Liver (tissue), 9 donors: Measurements from ENCODE around the gene FCHSD1. TPM values are rescaled to one million over a fixed set of nuclear protein-coding genes. Genes with fewer than 3 reads are reported as not detected.

Source experiments
- DNase-seq: peaks from one replicate; pipeline ENCODE4 v3.0.0-alpha.2; 2017; ENCODE audit warnings: low spot score
- H3K27ac ChIP-seq, 2 donors: one replicate each; pipeline ENCODE4 v1.7.0; 2013; ENCODE audit warnings: inconsistent platforms in 2 of 2, low read length in 2 of 2, control low read depth in 1 of 2, low read depth in 1 of 2, mild to moderate bottlenecking in 1 of 2
- H3K27me3 ChIP-seq, 4 donors: one replicate each; pipeline versions ENCODE4 v1.6.1 to v1.7.0; 2013; ENCODE audit warnings: low read length in 3 of 4, inconsistent platforms in 1 of 4, mild to moderate bottlenecking in 1 of 4, moderate library complexity in 1 of 4; ENCODE audit not compliant: control insufficient read depth in 4 of 4, insufficient read depth in 4 of 4
- H3K36me3 ChIP-seq, 4 donors: one replicate each; pipeline versions ENCODE4 v1.6.1 to v1.7.0; 2013; ENCODE audit warnings: low read length in 3 of 4, mild to moderate bottlenecking in 3 of 4, low read depth in 1 of 4, moderate library complexity in 1 of 4; ENCODE audit not compliant: control insufficient read depth in 4 of 4, insufficient read depth in 3 of 4
- H3K4me1 ChIP-seq, 4 donors: one replicate each; pipeline versions ENCODE4 v1.6.1 to v1.7.0; 2013; ENCODE audit warnings: low read length in 3 of 4, mild to moderate bottlenecking in 3 of 4, moderate library complexity in 1 of 4; ENCODE audit not compliant: control insufficient read depth in 4 of 4, insufficient read depth in 4 of 4
- H3K4me3 ChIP-seq, 3 donors: one replicate each; pipeline versions ENCODE4 v1.6.1 to v1.7.0; 2013; ENCODE audit warnings: low read length in 3 of 3, control low read depth in 1 of 3, low read depth in 1 of 3, mild to moderate bottlenecking in 1 of 3
- H3K9ac ChIP-seq, 2 donors: one replicate each; pipeline ENCODE4 v1.7.0; 2013; ENCODE audit warnings: low read length in 2 of 2, mild to moderate bottlenecking in 2 of 2, moderate library complexity in 2 of 2, control low read depth in 1 of 2, low read depth in 1 of 2
- H3K9me3 ChIP-seq, 4 donors: one replicate each; pipeline versions ENCODE4 v1.6.1 to v1.7.0; 2013; ENCODE audit warnings: low read length in 3 of 4; ENCODE audit not compliant: control insufficient read depth in 4 of 4
- ATF3 ChIP-seq: IDR thresholded peaks from 2 replicates; pipeline ENCODE4 v1.6.1; 2016; ENCODE audit warnings: antibody characterized with exemption
- EGR1 ChIP-seq, 2 donors: IDR thresholded peaks; 2 replicates each; pipeline ENCODE4 v1.6.1; 2016 to 2018; ENCODE audit warnings: antibody characterized with exemption in 2 of 2, low read depth in 2 of 2
- FOXA1 ChIP-seq: IDR thresholded peaks from 2 replicates; pipeline ENCODE4 v1.6.1; 2016; ENCODE audit warnings: antibody characterized with exemption
- FOXA2 ChIP-seq: IDR thresholded peaks from 2 replicates; pipeline ENCODE4 v1.6.1; 2016; ENCODE audit warnings: antibody characterized with exemption
- GABPA ChIP-seq, 2 donors: IDR thresholded peaks in 1 of 2; conservative IDR thresholded peaks in 1 of 2; 2 replicates each; pipeline ENCODE4 v1.6.1; 2016; ENCODE audit warnings: antibody characterized with exemption in 2 of 2, mild to moderate bottlenecking in 1 of 2, moderate library complexity in 1 of 2
- HNF4A ChIP-seq, 2 donors: conservative IDR thresholded peaks; 2 replicates each; pipeline ENCODE4 v1.6.1; 2016; ENCODE audit warnings: antibody characterized with exemption in 2 of 2, mild to moderate bottlenecking in 2 of 2
- HNF4G ChIP-seq: IDR thresholded peaks from 2 replicates; pipeline ENCODE4 v1.6.1; 2016; ENCODE audit warnings: antibody characterized with exemption
- JUND ChIP-seq, 2 donors: IDR thresholded peaks; 2 replicates each; pipeline ENCODE4 v1.6.1; 2016; ENCODE audit warnings: antibody characterized with exemption in 2 of 2
- MAX ChIP-seq: IDR thresholded peaks from 2 replicates; pipeline ENCODE4 v1.6.1; 2016; ENCODE audit warnings: antibody characterized with exemption
- NR2F2 ChIP-seq: IDR thresholded peaks from 2 replicates; pipeline ENCODE4 v1.6.1; 2016; ENCODE audit warnings: antibody characterized with exemption
- RAD21 ChIP-seq, 2 donors: IDR thresholded peaks; 2 replicates each; pipeline ENCODE4 v1.6.1; 2016; ENCODE audit warnings: antibody characterized with exemption in 2 of 2, mild to moderate bottlenecking in 2 of 2
- REST ChIP-seq: IDR thresholded peaks from 2 replicates; pipeline ENCODE4 v1.6.1; 2016; ENCODE audit warnings: antibody characterized with exemption, mild to moderate bottlenecking
- RXRA ChIP-seq, 2 donors: IDR thresholded peaks; 2 replicates each; pipeline ENCODE4 v1.6.1; 2017 to 2018; ENCODE audit warnings: antibody characterized with exemption in 2 of 2, mild to moderate bottlenecking in 1 of 2
- SP1 ChIP-seq: IDR thresholded peaks from 2 replicates; pipeline ENCODE4 v1.6.1; 2018; ENCODE audit warnings: antibody characterized with exemption, mild to moderate bottlenecking
- TAF1 ChIP-seq: conservative IDR thresholded peaks from 2 replicates; pipeline ENCODE4 v1.6.1; 2016; ENCODE audit warnings: antibody characterized with exemption, mild to moderate bottlenecking
- YY1 ChIP-seq: IDR thresholded peaks from 2 replicates; pipeline ENCODE4 v1.6.1; 2016; ENCODE audit warnings: antibody characterized with exemption, mild to moderate bottlenecking
- ZBTB33 ChIP-seq: IDR thresholded peaks from 2 replicates; pipeline ENCODE4 v1.6.1; 2016; ENCODE audit warnings: antibody characterized with exemption
- WGBS: extraction: QIAGEN DNeasy Blood & Tissue Kit; methylation state at CpG from one replicate; pipeline ENCODE4 v1.1.7; 2013; 5-methylcytosine and 5-hydroxymethylcytosine counted together
- polyA plus RNA-seq, 2 donors: library from polyadenylated mRNA; stranded (reverse) in 1 of 2; unstranded in 1 of 2; fragments of 200-250 nt in 1 of 2; fragments of >200 nt in 1 of 2; fragmentation: Nextera tagmentation in 1 of 2; extraction: Ambion mirVana in 1 of 2; gene quantifications; one replicate each; pipeline versions ENCODE4 v1.2.1 to v1.2.3, GENCODE V29; 2013 to 2015
- total RNA-seq, 2 donors: library from RNA; depleted of rRNA; stranded (reverse); fragments of >200 nt; gene quantifications; one replicate each; pipeline ENCODE4 v1.2.3, GENCODE V29; 2014
- TF ChIP-seq, protein P1 (sequence below): fragments of 150-350 bp; IDR thresholded peaks from 2 replicates; pipeline ENCODE4 v1.5.1; 2017; ENCODE audit warnings: improper control_type of control experiment, low read depth, low read length; ENCODE audit not compliant: missing input control
- donor health status: healthy.
- donor health status: healthy.
- donor health status: healthy.
- donor health status: healthy.
- donor health status: healthy.

The FCHSD1 gene
- total and polyA plus RNA-seq, 4 donors = 1.3 to 6.4 (median 2.2) TPM

- 12% methylated on average over 2 of the region's 2 CpGs for WGBS
- DNase-seq = no peak
- Histone ChIP-seq H3K9me3 (no peaks in the 10 kb centered on the region), H3K9ac (peak overlapping the region in 1 of 2 donors; percentile 97), H3K4me1 (peaks cover 2 to 52% (median 43%) of the 10 kb centered on the region in 4 donors), H3K36me3 (peaks cover 1 to 15% (median 13%) of the 10 kb centered on the region in 4 donors), H3K27ac (peak overlapping the region; percentile 85 to 95), H3K4me3 (peak overlapping the region; percentile 80 to 88 (median 83)), H3K27me3 (no peaks in the 10 kb centered on the region)
- TF ChIP-seq JUND (IDR thresholded peaks at IDR 0.05) = no peak
- TF ChIP-seq ZBTB33 = no peak
- TF ChIP-seq HNF4A (conservative IDR thresholded peaks at IDR 0.05) = no peak
- no peak for TF ChIP-seq HNF4G
- TF ChIP-seq REST = no peak
- no peak for TF ChIP-seq MAX
- TF ChIP-seq FOXA1 = no peak
- TF ChIP-seq RAD21 (IDR thresholded peaks at IDR 0.05) = no peak
- no peak for TF ChIP-seq GABPA (IDR thresholded peaks at IDR 0.05 in 1 of 2, conservative IDR thresholded peaks at IDR 0.05 in 1 of 2)
- no peak for TF ChIP-seq ATF3
- TF ChIP-seq, protein P1, sequence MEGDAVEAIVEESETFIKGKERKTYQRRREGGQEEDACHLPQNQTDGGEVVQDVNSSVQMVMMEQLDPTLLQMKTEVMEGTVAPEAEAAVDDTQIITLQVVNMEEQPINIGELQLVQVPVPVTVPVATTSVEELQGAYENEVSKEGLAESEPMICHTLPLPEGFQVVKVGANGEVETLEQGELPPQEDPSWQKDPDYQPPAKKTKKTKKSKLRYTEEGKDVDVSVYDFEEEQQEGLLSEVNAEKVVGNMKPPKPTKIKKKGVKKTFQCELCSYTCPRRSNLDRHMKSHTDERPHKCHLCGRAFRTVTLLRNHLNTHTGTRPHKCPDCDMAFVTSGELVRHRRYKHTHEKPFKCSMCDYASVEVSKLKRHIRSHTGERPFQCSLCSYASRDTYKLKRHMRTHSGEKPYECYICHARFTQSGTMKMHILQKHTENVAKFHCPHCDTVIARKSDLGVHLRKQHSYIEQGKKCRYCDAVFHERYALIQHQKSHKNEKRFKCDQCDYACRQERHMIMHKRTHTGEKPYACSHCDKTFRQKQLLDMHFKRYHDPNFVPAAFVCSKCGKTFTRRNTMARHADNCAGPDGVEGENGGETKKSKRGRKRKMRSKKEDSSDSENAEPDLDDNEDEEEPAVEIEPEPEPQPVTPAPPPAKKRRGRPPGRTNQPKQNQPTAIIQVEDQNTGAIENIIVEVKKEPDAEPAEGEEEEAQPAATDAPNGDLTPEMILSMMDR = no peak
- TF ChIP-seq YY1 = no peak
- TF ChIP-seq RXRA (IDR thresholded peaks at IDR 0.05) = no peak
- no peak for TF ChIP-seq FOXA2
- no peak for TF ChIP-seq NR2F2
- TF ChIP-seq EGR1 (IDR thresholded peaks at IDR 0.05; ENCODE audit: low read depth in 2 of 2) = no peak
- TF ChIP-seq SP1 = no peak
- no peak for TF ChIP-seq TAF1
These were observed 34.1 kb downstream of the FCHSD1 start for GRCh38 chr5:141617128-141617527.
